HFFc6 (cell line): ENCODE data around the gene KSR2. TPM values are rescaled to one million over a fixed set of nuclear protein-coding genes. Genes with fewer than 3 reads are reported as not detected.

Source experiments
- DNase-seq: peaks from one replicate; pipeline ENCODE4 v3.0.0-alpha.2; 2018
- H3K27ac Mint-ChIP-seq: 2 replicates; pipeline ENCODE4 v1.8.0; 2020; ENCODE audit warnings: mild to moderate bottlenecking, mixed read lengths
- H3K27me3 Mint-ChIP-seq: 2 replicates; pipeline ENCODE4 v1.8.0; 2021; ENCODE audit warnings: mild to moderate bottlenecking, moderate library complexity, mixed read lengths; ENCODE audit not compliant: insufficient read depth
- H3K36me3 Mint-ChIP-seq: 2 replicates; pipeline ENCODE4 v1.8.0; 2021; ENCODE audit warnings: low read depth, mixed read lengths
- H3K4me1 Mint-ChIP-seq: 2 replicates; pipeline ENCODE4 v1.8.0; 2020; ENCODE audit warnings: low read depth, mixed read lengths
- H3K4me3 Mint-ChIP-seq: 2 replicates; pipeline ENCODE4 v1.8.0; 2020; ENCODE audit warnings: mild to moderate bottlenecking, moderate library complexity, mixed read lengths
- H3K9me3 Mint-ChIP-seq: 2 replicates; pipeline ENCODE4 v1.8.0; 2020; ENCODE audit warnings: mild to moderate bottlenecking, mixed read lengths
- CTCF ChIP-seq: fragments of 200-600 bp; sonication (generic); IDR thresholded peaks from 2 replicates; pipeline ENCODE4 v1.5.0; 2021; ENCODE audit warnings: antibody characterized with exemption, mild to moderate bottlenecking
- total RNA-seq, 6 experiments: library from RNA; stranded (reverse); fragmentation: NEBNext Ultra II Directional; extraction: Animal tissue kit (Norgen Biotek cat#: 25700); gene quantifications; 2 replicates in 1 of 6; 3 replicates in 5 of 6; pipeline ENCODE4 v1.2.3, GENCODE V29; 2021

Gene KSR2
- total RNA-seq, 6 experiments from 2014 or later = 0.09 to 0.22 (median 0.12) TPM; not detected in 2

GRCh38 chr12:117508468-117508867 lies 460.3 kb downstream of the KSR2 start:
- TF ChIP-seq CTCF = no peak
- no peak overlapping the region for H3K27ac Mint-ChIP-seq
- H3K9me3 Mint-ChIP-seq = peaks cover 54% of the 10 kb centered on the region
- no peaks in the 10 kb centered on the region; the same call in 1 of the 2 replicates for H3K27me3 Mint-ChIP-seq
- no peaks in the 10 kb centered on the region for H3K4me1 Mint-ChIP-seq
- H3K36me3 Mint-ChIP-seq = no peaks in the 10 kb centered on the region
- no peak overlapping the region for H3K4me3 Mint-ChIP-seq
- no peak for DNase-seq

GRCh38 chr12:117507548-117507947 lies 461.2 kb downstream of the KSR2 start:
- no peak overlapping the region for H3K4me3 Mint-ChIP-seq
- H3K9me3 Mint-ChIP-seq = peaks cover 45% of the 10 kb centered on the region
- H3K27ac Mint-ChIP-seq = no peak overlapping the region
- H3K27me3 Mint-ChIP-seq = no peaks in the 10 kb centered on the region; the same call in 1 of the 2 replicates
- no peaks in the 10 kb centered on the region for H3K36me3 Mint-ChIP-seq
- DNase-seq = no peak
- no peaks in the 10 kb centered on the region for H3K4me1 Mint-ChIP-seq
- no peak for TF ChIP-seq CTCF

DNA sequence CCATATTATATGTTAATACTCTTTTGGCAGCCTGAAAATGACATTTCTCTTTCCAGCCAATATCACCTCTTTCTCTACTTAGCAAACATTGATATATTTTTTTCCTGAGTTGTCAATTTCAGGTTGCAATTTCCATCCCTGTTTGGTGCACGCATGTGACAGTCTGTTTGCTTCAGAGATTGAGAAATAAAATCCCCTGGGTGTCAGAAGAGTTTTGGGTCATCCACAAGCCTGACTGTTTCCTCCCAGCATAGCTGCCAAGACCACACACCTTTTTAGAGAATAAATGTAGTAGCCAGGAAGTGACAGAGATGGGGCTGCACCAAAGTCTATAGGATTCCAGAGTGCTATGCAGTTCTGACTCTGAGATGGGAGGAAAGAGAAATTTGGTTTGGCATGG lies 462.5 kb downstream of the KSR2 start:
- H3K9me3 Mint-ChIP-seq = peaks cover 37% of the 10 kb centered on the region
- no peaks in the 10 kb centered on the region for H3K36me3 Mint-ChIP-seq
- no peaks in the 10 kb centered on the region for H3K27me3 Mint-ChIP-seq
- no peak overlapping the region for H3K27ac Mint-ChIP-seq
- H3K4me3 Mint-ChIP-seq = no peak overlapping the region
- no peak for DNase-seq
- H3K4me1 Mint-ChIP-seq = no peaks in the 10 kb centered on the region
- no peak for TF ChIP-seq CTCF

GRCh38 chr12:117502633-117503032 lies 466.2 kb downstream of the KSR2 start:
- Mint-ChIP-seq H3K27me3 (no peaks in the 10 kb centered on the region), H3K27ac (no peak overlapping the region), H3K9me3 (peaks cover 28% of the 10 kb centered on the region), H3K4me1 (no peaks in the 10 kb centered on the region), H3K4me3 (no peak overlapping the region), H3K36me3 (no peaks in the 10 kb centered on the region)
- DNase-seq = no peak
- TF ChIP-seq CTCF = no peak

DNA sequence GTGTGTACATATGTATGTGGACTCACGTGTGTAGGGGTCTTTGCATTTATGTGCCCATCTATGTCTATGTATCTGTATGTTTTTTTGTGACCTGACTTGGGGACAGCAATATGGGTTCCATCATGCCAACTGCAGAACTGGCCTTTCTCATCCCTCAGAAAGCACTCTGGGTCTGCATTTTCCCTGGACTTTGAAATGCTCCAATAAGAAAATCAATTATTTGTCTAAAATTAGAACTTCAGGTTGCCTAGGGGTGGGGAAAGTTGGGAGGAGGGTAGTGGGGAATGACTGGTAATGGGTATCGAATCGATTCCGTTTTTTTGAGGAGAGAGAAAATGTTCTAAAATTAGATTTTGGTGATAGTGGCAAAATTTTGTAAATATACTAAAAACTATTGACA lies 466.6 kb downstream of the KSR2 start:
- Mint-ChIP-seq H3K9me3 (peaks cover 26% of the 10 kb centered on the region), H3K27ac (no peak overlapping the region), H3K4me3 (no peak overlapping the region), H3K4me1 (no peaks in the 10 kb centered on the region), H3K27me3 (no peaks in the 10 kb centered on the region), H3K36me3 (no peaks in the 10 kb centered on the region)
- no peak for TF ChIP-seq CTCF
- DNase-seq = no peak
